GM19324 (cell line): ENCODE measurements around the gene CDKN2A.
A peak's percentile ranks its signal among the peaks of the same experiment; 100 is the strongest.

Experiments used
- ATAC-seq: cut with Tn5 transposase; IDR thresholded peaks from one replicate; pipeline ENCODE4 v1.9.1; 2021; ENCODE audit warnings: mild to moderate bottlenecking, moderate library complexity; ENCODE audit not compliant: unreplicated experiment, low FRiP score

CDKN2A gene

DNA sequence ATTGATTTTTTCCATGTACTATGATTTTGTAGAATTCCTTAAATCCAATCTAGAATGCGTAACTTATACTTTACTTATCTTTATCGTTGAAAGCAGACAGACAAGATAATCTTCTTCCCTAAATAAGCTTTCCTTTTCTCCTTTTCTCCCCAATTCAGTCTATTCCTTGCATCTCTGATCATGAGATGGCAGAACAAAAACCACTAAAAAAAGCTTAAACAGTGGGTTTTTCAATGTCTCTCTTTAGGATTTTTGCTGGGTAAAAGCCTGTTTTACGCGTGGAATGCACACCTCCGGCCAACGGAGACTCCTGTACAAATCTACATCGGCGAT is 14.2 kb upstream of the CDKN2A start:
- no peak for ATAC-seq

DNA sequence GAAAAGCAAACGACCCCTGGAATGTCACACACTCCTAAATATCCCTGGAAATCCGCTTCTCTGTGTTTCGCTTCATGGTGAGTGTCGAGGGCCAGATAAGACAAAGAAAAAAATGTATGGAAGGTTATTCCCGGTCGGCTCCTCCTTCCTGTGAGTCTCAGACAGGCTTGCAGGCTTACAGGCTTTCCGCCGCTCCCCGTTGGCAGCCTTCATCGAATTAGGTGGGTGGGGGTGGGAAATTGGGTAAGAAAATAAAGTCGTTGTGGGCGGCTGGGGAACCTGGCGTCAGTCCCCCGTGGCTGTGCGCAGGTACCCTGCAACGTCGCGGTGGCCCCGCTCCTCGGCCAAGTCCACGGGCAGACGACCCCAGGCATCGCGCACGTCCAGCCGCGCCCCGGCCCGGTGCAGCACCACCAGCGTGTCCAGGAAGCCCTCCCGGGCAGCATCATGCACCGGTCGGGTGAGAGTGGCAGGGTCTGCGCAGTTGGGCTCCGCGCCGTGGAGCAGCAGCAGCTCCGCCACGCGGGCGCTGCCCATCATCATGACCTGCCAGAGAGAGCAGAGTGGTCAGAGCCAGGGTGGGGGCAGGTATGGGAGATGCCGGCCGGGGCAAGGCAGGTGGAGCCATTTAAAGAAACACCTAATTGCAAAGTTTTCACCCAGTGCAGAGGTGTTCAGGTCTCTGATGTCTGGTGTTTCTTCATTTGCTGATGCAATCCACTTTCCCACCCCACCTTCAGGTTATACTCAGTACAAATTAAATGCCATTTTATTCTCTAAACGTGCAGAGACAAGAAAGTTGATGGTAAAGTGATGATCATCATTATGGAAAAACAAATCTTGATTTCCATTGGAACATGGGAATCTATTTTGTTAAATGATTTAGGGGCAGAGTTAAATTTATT is 11.8 kb upstream of the CDKN2A start:
- no peak for ATAC-seq

DNA sequence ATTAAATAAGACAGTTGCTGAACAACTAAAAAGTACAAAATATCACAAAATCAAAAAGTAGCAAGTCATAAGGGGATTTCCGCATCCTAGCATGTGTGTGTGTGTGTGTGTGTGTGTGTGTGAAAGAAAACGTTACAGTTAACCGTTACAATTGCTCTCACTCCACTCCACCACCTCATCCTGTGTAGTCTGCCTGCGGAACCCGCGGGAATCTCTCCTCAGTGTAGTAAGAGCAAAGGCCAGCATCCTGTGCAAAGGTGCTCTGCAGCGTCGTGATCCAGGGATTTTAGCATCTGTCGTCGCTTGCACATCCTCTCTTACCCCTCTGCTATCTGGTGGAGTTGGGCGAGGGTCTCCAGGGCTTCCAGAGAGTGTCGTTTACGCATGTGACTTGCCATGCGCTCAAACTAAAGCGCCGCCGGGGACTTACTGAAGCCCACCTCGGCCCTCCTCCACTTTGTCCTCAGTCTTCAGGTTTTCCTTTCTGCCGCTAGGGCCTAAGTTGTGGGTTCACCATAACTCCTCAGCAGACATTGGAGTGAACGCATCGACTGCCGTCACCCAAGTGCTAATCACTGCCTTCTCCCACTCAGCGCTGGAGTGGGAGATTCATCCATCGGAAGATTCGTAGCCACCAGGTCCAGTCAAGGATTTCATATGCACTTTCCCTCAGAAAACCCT is 11.0 kb upstream of the CDKN2A start:
- ATAC-seq = no peak

DNA sequence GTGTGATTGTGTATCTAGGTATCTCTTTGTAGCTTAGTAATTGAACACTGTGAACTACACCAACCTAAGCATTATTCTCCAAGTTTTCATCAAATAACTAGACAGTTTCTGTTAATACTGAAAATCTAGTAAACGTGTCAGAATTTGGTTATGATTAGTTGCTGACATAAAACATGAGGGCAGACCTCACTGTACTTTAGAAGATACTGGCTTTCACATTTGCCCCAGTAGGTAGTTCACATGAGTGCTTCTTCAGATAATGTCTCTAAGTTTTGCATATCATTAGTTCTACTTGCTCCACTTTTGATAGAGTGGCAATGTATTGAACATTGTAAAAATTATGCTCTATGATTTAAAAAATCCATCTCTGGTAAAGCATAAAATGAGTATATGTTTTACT is 7.8 kb upstream of the CDKN2A start:
- ATAC-seq = no peak

DNA sequence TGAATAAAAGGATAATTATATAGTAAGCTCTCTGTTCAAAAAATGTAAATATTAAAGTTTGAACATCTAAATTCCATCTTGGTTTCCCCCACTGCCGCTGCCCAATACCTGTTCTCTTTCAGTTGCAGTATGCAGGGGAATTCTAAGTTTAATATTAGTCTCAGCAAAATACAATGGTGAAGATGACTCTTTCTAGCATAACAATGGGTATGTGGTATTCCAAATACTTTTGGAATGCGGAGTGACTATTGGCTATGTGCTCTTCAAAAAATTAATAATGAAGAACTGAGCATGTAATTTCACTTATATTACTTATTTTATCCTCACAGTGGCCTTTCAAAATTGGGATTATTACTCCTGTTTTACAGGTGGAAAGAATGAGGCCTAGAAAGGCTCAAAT is 3.8 kb upstream of the CDKN2A start:
- ATAC-seq = no peak

DNA sequence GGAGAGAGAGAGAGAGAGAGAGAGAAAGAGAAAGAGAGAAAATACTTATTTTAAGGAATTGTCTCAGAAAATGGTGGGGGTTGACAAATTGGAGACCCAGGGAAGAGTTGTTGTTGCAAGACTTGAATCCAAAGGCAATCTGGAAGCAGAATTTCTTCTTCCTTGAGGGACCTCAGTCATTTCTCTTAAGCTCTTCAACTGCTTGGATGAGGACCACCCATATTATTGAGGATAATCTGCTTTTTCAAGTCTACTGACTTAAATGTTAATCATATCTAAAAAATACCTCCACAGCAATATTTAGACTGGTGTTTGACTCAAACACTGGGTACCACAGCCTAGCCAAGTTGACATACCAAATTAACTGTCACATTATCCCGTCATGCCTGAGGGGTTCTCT is 3.3 kb upstream of the CDKN2A start:
- no peak for ATAC-seq

DNA sequence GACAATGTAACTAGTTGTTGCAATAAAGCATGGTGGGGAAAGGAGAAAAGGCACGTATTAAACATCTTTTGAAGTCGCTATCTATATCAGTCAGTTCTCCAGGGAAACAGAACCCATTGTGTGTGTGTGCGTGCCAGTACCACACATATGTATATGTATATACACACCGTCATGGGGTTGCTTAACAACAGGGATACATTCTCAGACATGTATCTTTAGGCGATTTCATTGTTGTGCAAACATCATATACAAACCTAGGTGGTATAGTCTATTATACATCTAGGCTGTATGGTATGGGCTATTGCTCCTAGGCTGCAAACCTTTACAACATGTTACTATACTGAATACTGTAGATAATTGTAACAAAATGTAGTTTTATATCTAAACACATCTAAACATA is 2.7 kb upstream of the CDKN2A start:
- ATAC-seq = no peak

DNA sequence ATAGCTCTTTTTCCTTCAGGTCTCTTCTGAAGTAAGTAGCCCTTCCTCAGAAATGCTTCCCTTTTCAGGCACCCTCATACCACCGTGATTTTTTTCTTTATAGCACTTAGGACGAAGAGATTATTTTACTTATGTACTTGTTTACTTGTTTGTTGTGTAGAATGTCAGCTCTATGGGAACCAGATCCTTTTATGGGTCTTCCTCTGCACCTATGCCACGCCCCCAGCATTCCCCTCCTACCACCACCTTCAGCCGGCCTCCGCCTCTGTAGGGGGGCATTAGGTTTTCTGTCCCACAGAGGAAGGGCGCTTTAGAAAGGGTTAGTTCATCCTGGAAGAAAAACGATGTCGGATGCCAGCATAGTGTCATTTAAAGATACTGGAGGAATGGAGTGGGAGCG is 2.2 kb upstream of the CDKN2A start:
- no peak for ATAC-seq

DNA sequence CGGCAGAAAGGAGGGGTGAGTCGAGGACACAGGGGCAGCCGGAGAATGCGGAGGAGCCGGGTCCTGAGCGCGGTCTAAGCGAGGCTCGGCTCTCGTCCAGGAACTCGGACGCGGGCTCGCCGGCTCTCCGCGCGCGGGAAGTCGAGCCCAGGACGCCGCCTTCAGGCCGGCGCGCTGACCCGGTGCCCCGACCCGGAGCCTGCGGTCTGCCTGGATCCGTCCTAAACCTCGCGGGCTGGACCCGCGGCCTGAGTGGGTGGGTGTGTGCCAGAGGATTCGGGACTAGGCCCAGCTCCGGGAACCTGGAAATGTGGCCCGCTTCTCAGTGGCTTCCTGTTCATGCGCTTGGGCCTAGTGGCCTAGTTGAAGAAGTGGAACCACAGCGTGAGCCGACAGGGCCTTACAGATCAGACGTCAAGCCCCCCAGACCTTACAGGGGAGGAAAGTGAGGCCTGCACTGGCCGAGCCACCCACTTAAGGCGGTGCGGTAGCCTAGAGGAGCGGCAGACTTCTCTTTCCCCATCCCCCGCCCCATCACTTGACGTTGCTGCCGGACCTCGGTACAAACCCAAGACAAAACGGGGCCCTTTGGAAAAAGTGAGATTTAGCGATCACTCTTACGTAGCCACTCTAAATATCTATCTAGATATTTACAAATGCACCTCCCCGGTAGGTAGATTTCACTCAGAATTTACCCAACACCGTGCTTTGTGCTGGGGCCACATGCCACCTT is 1.6 kb upstream of the CDKN2A start:
- ATAC-seq = peak; percentile 34

DNA sequence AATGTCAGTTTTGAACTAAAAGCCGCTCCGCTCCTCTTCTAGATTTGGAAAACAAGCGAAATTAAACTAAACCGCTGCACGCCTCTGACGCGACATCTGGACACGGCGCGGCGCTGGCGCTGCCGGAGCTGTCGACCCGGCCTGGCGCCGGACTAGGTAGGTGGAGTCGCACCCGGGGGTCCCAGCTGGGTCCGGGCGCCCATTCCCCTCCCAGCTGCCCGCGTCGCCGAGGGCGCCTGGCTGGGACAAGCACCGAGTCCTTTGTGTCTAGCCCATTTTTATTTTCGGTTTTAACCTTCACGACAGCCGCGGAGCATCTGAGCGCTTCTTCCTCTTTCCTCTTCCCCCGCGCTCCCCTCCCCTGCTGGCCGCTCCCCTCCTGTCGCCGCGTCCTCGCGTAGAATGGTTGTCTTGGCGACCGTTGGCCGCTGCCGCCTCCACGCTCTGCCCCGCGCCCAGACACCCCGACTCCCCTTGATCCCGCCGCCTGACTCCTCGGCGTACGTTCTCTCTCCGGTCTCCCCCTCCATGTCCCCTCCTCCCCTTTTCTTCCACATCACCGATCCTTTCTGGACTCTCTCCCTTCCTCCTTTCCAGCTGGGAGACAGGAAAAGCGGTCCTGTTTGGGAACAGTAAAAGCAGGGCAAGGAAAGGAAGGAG is 944 bp upstream of the CDKN2A start:
- peak; percentile 88 for ATAC-seq

DNA sequence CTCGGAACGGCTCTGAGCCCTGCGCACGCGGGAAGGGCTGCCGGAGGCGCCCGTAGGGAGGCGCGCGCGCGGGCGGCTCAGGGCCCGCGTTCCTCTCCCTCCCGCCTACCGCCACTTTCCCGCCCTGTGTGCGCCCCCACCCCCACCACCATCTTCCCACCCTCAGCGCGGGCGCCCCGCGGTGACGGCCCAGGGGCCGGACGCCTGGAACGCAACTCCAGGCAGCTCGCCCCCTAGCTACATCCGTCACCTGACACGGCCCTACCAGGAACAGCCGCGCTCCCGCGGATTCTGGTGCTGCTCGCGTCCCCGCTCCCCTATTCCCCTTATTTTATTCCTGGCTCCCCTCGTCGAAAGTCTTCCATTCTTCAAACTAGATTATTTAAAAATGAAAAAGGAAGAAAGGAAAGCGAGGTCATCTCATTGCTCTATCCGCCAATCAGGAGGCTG is 389 bp upstream of the CDKN2A start, which contains the start of gene CDKN2B-AS1:
TSS of gene CDKN2B-AS1 (plus strand) at position 236 of the 450 bp plus-strand sequence.
- ATAC-seq = peak; percentile 56

DNA sequence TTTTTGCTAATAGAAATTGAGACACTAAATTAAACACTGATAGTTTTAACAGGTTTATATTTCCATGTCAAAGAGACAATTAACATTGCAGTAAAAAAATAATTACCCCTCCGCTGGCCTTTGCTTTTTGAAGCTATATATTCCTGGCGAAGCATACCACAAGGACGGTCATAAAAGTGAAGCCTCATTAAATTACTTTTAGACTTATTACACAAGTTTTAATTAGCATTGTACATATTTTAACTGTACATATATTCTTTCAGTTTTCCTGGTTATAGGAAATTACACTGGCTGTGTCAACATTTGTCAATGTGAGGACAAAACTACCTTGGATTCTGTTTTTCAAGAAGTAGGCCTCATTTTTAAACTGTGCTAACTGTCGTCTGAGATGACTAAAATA is 1.2 kb downstream of the CDKN2A start:
- no peak for ATAC-seq

DNA sequence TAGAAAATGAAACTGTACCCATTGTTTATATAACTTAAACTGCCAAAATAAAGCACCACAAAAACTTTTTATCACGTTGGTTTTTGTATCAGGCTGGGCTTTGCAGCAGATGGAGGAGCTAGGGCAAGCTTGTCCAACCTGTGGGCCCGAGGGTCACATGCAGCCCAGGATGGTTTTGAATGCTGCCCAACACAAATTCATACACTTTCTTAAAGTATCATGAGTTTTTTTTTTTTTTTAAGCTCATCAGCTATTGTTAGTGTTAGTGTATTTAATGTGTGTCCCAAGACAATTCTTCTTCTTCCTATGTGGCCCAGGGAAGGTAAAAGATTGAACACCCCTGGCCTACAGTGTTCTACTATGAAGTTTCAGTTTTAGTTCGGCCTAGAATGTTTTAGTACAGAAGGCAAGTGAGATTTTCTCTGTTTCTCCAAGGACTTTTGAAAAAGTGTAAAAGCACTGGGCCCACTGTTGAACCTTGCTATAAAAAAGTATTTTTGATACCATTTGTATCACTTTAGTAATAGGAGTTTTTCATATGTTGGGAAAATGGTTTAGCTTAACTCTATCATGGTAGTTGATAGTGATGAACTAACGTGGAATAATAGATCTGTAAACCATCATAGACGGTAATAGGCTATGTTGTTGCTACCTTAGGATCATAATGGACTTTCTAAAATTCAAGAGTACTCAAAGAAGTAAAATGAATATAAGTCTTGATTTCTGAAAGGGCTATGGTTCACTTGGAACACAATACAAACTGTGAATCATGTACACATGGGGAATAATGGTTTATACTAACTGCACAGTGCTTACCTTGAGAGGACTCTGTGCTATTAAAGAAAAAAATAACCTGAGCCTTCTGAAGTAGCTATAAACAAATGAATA is 2.9 kb downstream of the CDKN2A start:
- no peak for ATAC-seq

DNA sequence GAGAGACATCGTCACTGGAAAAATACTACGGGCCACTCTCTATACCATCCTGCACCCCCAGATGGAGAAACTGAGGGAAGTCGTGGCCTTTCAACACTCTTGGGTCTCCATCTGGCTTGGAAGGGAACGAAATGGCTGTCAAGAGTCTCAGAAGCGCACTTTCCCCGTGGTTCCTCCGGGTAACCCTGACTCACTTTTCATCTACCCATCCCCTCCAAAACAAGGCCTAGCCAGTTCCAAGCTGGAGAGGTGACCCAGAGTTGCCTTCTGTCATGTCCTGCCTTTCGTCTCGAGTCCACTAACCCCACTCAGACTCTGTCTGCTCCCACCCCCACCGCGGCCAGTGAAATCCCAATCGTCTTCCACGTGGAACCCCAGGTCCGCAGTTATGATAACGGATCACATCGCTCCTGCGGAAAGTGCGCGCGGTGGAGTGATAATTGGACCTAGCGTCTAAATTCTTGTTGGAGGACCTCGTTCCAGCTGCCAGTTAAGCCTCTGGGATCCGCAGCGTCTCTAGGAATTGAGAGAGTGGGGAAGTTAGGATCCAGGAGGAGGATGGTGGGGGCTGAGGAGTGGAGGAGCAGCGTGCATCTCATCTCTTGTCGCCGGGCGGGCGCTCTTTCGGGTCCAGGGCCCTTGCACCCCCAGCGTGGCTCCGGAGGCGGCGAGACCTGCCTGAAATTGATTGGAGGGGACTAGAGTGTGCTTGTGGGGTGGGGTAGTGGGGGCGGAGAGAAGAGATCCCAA is 4.6 kb downstream of the CDKN2A start:
- ATAC-seq = no peak

DNA sequence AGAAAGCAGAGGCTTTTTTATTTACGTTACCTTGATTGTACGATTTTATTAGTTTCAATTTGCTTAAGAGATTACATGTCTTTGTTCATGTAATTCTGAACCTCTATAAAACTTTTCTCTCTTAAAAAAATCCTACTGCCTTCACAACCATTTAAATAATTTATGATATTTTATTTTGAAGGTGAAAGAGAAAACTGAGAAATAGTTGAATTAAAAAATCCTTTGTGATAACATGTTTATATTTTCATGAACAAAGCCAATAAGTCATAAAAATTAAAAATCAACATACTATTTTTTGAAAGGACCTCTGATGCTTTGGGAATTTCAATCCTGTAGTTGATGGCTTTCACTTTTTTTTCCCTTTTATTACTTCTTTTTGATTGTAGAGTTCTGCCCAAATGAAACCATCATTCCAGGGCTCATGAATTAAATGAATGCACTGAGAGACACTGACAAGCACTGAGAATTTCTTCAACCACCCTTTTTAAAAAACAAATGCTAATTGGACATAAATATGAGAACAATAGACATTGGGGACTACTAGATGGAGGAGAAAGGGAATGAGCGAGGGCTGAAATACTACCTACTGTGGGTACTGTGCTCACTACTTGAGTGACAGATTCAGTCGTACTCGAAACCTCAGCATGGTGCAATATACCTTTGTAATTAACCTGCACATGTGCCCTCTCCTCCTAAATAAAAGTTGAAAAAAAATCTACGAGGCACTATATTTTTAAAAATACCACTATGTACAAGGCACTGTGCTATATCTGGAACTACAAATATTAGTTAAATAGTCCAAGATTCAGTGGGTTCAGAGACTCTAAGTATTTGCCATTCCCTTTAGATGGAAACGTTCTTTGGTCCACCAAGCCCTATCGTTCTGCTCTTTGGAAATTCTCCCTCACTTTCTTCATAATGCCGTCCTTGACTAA is 5.9 kb downstream of the CDKN2A start:
- no peak for ATAC-seq

DNA sequence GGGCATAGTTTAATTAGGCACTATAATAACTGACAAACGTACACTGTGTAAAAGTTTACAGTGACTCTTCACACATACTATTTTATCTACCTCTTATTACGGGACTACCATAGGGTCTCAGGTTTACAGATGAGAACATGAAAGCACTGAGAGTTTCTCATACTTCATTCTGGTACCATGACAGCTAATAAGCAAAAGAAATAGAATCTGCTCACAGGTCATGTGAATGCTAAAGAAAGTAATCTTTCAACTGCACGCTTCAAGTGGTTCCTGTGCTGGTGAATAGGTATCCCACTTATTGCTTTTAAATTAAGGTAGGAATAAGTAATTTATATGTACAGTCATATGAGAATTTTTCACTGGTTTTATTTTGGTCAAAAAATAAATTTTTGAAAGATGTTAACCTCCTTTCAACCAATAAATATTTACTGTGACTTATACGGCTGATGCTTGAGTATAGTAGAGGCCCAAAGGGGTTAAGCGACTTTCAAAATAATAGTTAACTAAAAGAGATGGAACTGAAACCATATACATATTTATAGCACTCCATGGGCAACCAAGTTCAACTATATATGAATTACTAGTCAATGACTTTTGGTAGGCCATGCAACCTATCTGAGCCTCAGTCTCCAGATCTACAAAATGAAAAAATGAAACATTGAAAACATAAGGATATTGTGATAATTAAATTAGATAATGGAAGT is 8.1 kb downstream of the CDKN2A start:
- ATAC-seq = no peak

DNA sequence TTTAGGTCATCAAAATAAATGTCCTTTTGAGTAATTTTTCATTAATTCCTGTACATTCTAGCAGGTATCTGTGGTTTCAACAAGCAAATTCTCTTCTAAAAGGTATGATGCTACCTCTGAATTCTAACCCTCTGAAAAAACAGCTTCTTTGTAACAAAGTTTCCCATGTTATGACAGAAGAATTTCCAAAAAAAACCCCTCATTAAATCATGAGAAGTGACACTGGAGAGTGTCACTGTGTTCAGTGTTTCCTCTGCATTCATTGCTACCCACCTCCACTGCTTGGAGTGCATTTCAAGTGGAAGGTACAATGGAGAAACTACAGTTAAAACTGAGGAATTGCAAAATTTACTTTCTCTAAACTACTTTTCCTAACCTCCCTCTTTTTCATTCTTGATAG is 10.1 kb downstream of the CDKN2A start:
- ATAC-seq = no peak
